Measurements from ENCODE around the gene SOS1. TPM values are rescaled to one million over a fixed set of nuclear protein-coding genes. Genes with fewer than 3 reads are reported as not detected.

Gene SOS1
- total RNA-seq, 1 donor from 2014 or later, result 35.3 TPM

DNA sequence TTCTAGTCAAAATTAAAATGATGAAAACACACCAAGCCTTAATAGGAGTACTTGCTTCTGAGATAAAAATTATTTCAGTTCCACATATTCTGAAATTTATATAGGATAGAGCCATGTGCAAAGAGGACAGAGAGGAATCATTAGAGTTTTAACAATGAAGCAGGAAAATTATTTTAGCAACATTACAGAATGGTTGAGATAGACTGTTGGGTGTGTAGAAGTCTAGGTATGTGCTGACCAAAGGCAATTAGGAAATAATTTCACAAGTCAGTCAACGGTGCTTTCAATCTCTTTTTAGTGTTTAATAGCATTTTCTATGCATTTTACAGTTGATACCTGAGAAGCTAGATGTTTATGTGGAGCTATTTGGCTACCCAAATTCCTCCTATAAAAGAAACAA is 25.2 kb downstream of the SOS1 start:
- TF ChIP-seq, protein P1, sequence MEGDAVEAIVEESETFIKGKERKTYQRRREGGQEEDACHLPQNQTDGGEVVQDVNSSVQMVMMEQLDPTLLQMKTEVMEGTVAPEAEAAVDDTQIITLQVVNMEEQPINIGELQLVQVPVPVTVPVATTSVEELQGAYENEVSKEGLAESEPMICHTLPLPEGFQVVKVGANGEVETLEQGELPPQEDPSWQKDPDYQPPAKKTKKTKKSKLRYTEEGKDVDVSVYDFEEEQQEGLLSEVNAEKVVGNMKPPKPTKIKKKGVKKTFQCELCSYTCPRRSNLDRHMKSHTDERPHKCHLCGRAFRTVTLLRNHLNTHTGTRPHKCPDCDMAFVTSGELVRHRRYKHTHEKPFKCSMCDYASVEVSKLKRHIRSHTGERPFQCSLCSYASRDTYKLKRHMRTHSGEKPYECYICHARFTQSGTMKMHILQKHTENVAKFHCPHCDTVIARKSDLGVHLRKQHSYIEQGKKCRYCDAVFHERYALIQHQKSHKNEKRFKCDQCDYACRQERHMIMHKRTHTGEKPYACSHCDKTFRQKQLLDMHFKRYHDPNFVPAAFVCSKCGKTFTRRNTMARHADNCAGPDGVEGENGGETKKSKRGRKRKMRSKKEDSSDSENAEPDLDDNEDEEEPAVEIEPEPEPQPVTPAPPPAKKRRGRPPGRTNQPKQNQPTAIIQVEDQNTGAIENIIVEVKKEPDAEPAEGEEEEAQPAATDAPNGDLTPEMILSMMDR (IDR thresholded peaks at IDR 0.05; ENCODE audit: unreplicated experiment), result no peak
- Mint-ChIP-seq H3K4me1 (ENCODE audit: unreplicated experiment) (no peaks in the 10 kb centered on the region), H3K36me3 (ENCODE audit: low read depth, unreplicated experiment) (no peaks in the 10 kb centered on the region), H3K27me3 (ENCODE audit: unreplicated experiment) (no peaks in the 10 kb centered on the region), H3K9me3 (ENCODE audit: unreplicated experiment) (no peaks in the 10 kb centered on the region), H3K27ac (ENCODE audit: unreplicated experiment) (no peak overlapping the region), H3K4me3 (ENCODE audit: unreplicated experiment) (no peak overlapping the region)
- DNase-seq (ENCODE audit: low spot score), result no peak

DNA sequence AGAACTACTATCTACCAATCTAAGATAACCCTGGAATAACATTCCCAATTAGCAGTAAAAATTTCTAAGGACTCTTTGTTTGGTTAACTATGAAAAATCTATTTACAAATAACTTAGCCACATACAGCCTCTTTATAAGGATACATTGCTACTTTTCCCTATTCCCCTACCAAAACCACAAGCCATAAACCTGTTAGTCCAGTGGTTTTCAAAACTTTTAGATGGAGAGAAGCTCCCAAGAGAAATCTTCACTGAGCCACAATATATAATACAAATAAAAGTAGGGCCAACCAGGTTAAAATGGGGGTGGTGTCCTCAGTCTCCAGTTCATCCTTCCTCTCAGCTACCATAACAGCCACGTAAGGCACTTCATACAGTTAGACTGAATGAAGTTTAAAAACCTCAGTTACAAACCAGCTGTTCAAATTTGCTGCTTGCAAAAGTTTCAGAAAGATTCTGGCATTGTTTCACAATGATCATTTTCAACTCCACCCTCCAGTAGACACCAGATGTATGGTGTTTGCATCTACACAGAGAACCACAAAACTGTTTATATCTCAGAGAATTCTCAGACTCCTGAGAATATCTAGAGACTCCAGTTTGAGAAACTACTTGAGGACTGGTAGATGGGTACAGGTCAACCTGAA is 26.0 kb downstream of the SOS1 start:
- no peaks in the 10 kb centered on the region for H3K4me1 Mint-ChIP-seq (ENCODE audit: unreplicated experiment)
- no peak overlapping the region for H3K27ac Mint-ChIP-seq (ENCODE audit: unreplicated experiment)
- no peaks in the 10 kb centered on the region for H3K9me3 Mint-ChIP-seq (ENCODE audit: unreplicated experiment)
- TF ChIP-seq, protein P1 (IDR thresholded peaks at IDR 0.05; ENCODE audit: unreplicated experiment), result no peak
- H3K36me3 Mint-ChIP-seq (ENCODE audit: low read depth, unreplicated experiment), result no peaks in the 10 kb centered on the region
- H3K4me3 Mint-ChIP-seq (ENCODE audit: unreplicated experiment), result no peak overlapping the region
- H3K27me3 Mint-ChIP-seq (ENCODE audit: unreplicated experiment), result no peaks in the 10 kb centered on the region
- DNase-seq (ENCODE audit: low spot score), result no peak

DNA sequence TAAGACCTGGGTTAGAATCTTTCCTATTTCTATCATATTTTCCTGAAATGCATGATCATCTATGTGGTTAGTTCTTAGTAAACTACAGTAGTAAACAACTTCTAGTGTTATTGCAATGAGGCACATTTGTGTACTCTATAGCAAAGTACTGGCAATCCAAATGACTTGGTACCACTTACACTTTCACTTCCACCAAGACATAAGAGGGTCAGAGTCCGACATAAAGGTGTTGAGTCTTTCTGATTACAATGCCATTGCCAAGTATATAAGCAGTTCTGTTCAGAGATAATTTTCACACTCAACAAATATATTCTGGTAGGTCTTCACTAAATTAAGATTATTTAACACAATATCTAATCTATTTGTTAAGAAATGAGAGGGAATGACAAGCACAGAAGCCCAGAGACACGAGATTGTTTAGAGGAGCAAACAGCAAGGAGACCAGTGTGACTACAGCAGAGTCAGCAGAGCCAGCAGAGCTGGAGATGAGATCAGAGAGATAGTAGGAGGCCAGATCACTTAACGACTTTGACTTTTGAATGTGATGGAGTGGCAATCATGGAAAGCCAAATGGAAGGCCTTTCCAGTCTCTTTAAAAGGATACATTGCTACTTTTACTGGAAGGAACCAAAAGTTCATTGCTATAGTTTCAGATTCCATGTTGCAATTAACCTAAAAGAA is 27.5 kb downstream of the SOS1 start:
- H3K27me3 Mint-ChIP-seq (ENCODE audit: unreplicated experiment), result no peaks in the 10 kb centered on the region
- TF ChIP-seq, protein P1 (IDR thresholded peaks at IDR 0.05; ENCODE audit: unreplicated experiment), result no peak
- no peak for DNase-seq (ENCODE audit: low spot score)
- no peaks in the 10 kb centered on the region for H3K36me3 Mint-ChIP-seq (ENCODE audit: low read depth, unreplicated experiment)
- H3K4me3 Mint-ChIP-seq (ENCODE audit: unreplicated experiment), result no peak overlapping the region
- H3K4me1 Mint-ChIP-seq (ENCODE audit: unreplicated experiment), result no peaks in the 10 kb centered on the region
- no peaks in the 10 kb centered on the region for H3K9me3 Mint-ChIP-seq (ENCODE audit: unreplicated experiment)
- H3K27ac Mint-ChIP-seq (ENCODE audit: unreplicated experiment), result no peak overlapping the region

DNA sequence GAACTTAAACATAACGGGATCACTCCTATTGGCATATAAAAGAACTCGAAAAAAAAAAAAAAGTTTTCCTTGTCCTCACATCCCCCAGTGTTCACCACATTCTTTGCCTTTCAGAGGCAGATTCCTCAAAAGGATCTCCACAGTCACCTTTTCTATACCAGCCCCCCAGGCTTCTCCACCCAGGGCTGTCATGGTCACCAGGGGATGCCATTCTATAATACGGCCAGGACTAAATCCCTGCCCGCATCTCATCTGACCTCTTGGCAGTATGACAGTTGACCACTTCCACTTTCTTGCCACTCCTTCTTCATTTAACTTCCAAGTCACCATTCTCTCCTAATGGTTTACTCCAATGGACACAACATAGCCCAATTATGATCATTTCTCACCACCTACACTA is 29.3 kb downstream of the SOS1 start:
- H3K27me3 Mint-ChIP-seq (ENCODE audit: unreplicated experiment), result no peaks in the 10 kb centered on the region
- H3K4me1 Mint-ChIP-seq (ENCODE audit: unreplicated experiment), result no peaks in the 10 kb centered on the region
- H3K9me3 Mint-ChIP-seq (ENCODE audit: unreplicated experiment), result no peaks in the 10 kb centered on the region
- H3K27ac Mint-ChIP-seq (ENCODE audit: unreplicated experiment), result no peak overlapping the region
- TF ChIP-seq, protein P1 (IDR thresholded peaks at IDR 0.05; ENCODE audit: unreplicated experiment), result no peak
- H3K4me3 Mint-ChIP-seq (ENCODE audit: unreplicated experiment), result no peak overlapping the region
- no peaks in the 10 kb centered on the region for H3K36me3 Mint-ChIP-seq (ENCODE audit: low read depth, unreplicated experiment)
- no peak for DNase-seq (ENCODE audit: low spot score)

DNA sequence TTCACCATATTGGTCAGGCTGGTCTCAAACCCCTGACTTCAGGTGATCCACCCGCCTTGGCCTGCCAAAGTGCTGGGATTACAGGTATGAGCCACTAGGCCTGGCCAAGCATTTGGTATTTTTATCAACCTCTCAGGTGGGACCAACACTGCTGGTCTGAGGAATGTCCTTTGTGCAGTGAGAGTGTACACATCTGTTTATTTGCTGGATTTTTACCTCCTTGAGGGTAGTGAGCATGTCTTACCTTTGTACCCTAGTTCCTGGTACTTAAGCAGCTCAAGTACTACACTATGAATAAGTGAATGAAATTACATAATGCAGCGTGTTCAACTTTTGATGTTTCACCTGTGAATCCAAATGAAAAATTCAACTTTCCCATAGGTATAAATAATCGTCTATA is 29.8 kb downstream of the SOS1 start:
- H3K9me3 Mint-ChIP-seq (ENCODE audit: unreplicated experiment), result no peaks in the 10 kb centered on the region
- DNase-seq (ENCODE audit: low spot score), result no peak
- no peaks in the 10 kb centered on the region for H3K27me3 Mint-ChIP-seq (ENCODE audit: unreplicated experiment)
- TF ChIP-seq, protein P1 (IDR thresholded peaks at IDR 0.05; ENCODE audit: unreplicated experiment), result no peak
- H3K27ac Mint-ChIP-seq (ENCODE audit: unreplicated experiment), result no peak overlapping the region
- H3K4me3 Mint-ChIP-seq (ENCODE audit: unreplicated experiment), result no peak overlapping the region
- no peaks in the 10 kb centered on the region for H3K36me3 Mint-ChIP-seq (ENCODE audit: low read depth, unreplicated experiment)
- peaks cover 2% of the 10 kb centered on the region for H3K4me1 Mint-ChIP-seq (ENCODE audit: unreplicated experiment)
